ENCODE results near the gene PNPO.
A peak's percentile ranks its signal among the peaks of the same experiment; 100 is the strongest.

PNPO gene

GRCh38 chr17:47952171-47953021 is 11.0 kb downstream of the PNPO start:
- no peak for DNase-seq

DNA sequence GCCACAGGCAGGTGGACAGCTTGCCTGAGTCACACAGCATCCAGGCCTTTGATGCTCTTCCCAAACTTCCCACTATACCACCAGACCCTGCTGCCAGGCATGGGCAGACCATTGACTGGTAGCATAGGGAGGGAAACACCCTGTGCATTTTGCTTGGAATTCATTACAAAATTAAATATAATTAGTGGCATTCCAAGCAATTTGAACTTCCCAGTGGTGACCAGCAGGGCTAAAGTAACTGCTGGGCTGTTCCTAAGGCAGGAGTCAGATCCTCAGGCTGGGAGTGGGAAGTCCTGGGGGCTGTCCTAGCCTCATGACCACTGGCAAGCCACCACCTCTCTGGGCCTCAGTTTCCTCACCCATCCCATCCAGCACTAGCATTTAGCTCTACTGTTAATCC is 12.5 kb downstream of the PNPO start:
- DNase-seq = no peak

- no peak for DNase-seq
Measured at GRCh38 chr17:47955497-47956461, 14.4 kb downstream of the PNPO start.

DNA sequence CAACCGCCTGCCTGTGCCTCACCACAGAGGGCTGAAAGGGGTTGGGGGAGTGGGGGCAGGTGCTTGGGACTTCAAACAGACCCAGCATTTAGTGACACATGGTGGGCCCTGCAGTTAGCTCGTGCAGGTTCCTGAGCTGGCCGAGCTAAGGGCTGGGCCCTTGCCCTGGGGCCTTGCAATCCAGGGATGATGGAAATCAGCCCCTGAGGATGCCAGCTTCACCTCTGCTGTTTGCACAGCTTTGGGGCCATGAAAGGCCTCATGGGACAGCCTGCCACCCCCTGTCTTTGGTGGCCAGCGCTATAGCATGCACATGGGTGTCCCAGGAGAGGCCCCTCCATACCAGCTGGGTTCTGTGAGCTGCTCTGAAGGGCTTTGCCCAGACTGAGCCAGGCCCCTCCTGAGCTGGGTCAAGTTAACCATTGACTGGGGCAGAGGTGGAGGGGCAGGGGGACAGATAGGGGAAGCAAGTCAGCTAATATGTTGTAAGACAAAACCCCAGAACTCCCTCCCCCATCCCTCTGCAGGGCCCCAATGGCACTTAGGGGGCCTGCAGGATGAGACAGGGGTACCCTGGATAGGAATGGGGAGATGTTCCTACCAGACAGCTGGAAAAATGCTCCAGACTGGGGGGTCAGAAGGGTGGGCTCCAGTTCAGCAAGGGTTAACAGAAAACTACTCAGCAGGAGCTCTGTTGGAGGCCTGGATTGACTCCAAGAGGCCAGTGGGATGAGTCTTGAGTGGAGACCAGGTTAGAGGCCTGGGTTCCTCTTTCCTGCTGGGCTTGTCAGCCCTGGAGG is 15.6 kb downstream of the PNPO start:
- no peak for DNase-seq

DNA sequence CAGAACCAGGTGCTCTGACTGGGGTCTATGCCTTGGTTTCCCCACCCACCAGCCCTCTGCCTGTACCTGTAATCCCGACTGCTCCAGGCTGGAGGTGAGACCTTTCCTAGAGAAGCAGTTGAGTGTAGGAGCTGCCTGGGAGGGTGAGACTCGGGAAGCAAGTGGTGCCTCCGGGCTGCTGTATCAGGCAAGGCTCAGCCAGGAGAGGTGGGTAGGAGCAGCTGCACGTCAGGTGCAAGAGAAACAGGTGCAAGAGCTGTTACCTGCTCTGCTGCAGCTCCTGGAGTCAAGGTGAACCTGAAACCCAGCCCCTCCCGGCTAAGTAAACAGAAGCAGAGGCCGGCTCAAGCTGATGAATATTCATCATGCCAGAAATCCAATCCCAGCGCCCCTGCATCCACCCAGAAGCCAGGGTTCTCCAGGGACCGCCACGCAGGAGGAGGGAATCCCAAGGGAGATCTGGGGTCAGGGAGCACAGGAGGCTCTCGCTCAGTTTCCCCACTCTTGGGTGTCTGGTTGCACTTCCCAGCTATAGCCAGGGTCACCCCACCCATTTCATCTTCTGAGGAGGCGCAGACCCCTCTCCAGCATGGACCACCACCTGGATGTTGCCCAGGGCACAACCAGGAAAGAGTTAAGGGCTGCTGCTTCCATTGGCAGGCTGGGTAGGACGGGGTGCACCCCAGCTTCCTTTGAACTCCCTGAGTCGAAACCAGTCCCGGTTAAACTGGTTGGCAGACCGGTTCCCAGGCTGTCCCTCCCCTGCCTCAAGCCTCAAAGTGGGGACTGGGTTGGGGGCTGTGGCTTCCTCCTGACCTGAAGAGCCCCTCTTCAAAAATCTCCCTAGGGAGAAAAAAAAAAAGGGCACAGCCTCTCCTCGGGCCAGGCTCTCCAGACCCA is 16.5 kb downstream of the PNPO start, which contains the start of gene PRR15L:
TSS of gene PRR15L (minus strand) at position 293 of the 900 bp plus-strand sequence. CDS start 4,649 bp downstream, outside the sequence.
- DNase-seq = no peak

DNA sequence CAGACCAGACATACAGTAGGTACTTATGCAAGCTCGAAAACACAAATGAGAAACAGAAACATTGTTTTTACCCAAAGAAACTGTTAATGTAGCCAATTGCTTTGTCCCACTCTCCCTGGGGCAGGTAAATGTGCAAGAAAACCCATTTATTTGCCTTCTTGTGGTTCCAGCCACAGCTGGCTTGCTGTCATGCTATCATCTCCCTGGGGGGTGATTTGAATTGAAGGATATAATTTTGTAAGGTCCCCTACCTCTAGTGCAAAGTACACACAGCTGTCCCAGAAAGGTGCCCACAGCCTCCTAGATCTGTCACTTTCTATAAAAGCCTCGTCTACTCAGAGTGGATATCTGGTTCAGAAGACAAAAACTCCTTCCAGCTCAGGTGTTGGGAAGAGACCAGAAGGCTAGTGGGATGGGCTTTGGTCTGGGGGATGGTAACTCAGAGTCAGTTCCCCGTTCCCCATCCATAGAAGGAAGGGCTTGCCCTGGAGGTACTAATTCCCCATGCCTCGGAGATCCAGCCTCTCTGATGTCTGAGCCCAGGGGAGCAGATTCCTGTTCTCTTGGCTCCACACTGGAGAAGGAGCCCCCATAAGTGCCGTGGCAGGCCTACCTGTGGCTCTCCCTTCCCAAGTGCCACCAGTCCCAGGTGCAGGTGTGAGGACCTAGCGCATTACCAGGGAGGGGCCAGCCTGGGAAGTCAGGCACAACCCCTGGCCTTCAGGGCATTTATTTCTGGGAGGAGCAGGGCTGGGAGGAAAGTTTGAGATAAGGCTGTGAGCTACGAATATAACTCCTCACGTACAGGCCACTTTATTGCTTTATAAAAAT is 18.7 kb downstream of the PNPO start:
- DNase-seq = no peak

DNA sequence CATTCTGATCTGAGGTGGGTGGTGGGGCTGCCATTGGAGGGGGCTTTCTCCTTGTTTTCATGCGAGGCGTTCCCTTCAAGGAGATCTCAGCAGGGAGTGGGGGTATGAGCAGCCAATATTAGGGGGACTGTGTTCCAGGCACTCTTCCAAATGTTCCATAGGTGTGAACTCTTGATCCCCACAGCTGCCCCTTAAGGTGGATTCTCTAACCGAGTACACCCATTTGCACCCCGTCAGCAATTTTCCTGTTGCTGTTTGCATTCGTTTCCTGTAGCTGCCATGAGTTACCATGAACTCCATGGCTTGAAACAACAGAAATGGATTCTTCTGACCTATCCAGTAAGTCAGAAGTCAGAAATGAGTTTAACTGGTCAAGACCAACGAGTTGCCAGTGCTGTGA is 20.0 kb downstream of the PNPO start:
- DNase-seq = no peak

GRCh38 chr17:47962901-47963300 is 21.5 kb downstream of the PNPO start:
- no peak for DNase-seq

GRCh38 chr17:47964856-47965255 is 23.5 kb downstream of the PNPO start:
- no peak for DNase-seq

DNA sequence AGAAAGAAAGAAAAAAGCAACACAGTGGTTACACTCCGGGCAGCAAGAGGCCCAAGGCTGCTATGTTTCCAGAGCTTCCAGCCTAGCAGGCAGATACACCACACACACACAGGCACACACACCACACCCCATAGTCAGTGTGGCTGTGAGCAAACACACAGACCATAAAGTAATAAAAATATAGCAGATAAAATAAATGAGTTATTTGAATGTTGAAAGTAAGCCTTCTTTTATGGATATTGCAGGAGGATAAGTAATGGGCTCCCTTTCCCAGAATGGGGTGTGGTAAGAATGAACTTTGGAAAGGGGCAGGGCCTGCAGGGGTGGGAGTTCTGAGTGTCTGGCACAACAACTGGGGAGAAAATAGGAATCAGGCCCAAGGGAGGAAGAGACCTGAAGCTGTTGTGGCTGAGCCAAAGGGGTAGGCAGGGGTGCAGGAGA is 24.7 kb downstream of the PNPO start:
- no peak for DNase-seq

DNA sequence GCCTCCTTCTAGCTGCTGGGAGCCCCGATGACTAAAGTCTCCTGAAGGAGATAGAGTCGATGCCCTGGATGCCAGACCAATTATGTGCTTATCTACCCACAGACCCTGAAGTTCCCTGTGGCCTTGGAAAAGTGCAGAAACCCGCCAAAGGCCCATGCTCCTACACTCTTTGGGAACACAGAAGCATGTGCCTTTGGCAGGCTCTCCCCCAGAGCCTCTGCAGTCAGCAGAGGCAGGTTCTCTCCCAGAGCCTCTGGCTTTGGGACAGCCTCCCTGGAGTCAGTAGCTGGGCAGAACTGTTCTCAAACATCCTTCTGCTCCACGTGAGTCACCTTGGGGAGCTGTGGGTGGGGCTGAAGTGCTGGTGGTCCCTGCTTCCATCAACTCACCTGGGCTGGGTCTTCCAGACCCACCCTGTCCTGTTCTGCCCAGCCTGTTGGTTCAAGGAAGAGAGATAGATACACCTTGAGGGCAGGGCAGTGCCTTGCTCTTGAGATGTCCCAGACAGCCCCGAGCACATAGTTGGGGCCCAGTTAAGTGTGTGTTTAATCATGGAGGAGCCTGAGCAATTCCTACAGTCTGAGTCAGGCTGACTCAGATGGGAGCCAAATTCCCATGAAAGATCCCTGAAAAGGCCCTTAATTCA is 26.4 kb downstream of the PNPO start:
- no peak for DNase-seq

- DNase-seq = no peak
Measured at GRCh38 chr17:47968836-47969235, 27.5 kb downstream of the PNPO start.

DNA sequence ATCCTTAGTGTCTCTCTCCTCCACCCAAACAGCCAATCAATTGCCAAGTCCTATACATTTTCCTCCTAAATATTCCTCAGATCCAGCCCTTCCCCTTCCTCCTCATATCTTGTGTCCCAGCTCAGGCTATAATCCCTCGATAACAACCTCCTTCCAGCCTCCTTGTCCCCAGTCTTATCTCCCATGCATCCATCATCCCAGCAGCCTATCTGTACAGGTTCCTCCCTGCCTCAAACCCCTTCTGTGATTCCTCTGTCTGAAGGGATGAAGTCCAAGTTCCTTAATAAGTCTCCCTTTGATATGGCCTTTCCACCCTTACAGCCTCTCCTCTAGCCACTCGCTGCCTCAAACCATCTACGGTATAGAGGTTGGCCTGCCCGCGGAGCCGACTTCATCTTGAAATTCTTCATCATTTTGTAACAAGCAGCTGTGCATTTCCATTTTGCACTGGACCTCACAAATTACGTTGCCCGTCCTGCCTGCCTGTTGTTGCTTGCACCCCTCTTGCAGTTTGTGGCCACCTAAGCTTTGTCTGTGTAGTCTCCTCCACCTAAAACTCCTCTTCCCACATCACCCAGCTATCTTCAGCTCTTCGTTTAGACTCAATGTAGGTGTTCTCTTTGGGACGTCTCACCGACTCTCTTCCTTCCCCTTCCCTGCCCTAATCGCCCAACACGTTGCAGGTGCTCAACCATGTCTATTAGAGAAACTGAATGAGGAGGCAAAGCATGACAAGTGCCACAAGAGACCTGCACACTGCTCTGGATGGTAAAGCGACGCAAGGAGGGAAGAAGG is 28.8 kb downstream of the PNPO start:
- no peak for DNase-seq

DNA sequence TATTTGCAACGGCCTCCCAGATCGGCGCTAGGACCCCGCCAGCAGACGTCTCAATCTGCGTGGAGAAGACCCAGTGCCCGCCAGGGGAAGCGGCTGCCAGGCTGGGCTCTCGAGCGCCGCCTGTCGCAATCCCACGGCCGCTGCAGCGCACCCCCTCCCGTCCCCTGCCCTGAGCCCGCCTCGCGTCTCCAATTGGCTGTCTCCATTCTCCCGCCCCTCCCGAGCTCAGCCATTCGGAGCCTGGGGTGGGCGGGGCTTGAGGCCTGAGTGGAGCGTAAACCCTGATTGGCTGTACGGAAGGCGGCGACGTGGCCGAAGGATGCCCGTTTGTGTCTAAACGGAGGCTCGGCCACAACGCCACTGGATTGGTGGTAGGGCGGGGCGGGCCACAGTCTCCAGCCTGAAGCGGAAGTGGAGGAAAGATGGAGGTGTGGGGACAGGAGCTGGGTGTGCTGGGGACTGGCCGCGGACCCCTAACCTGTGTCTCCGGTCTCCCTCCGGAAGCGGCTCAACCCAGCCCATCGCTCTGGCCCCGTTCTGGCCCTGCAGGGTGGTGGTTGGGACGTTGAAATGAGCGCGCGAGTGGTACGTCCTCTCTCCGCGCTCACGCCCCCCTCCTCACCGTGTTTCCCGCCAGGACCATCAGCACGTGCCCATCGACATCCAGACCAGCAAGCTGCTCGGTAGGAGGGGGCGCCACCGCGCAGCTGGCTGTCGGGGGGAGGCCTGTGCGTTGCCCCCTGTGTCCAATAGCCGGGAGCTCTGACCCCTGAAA is 29.5 kb downstream of the PNPO start, which contains the start of gene CDK5RAP3:
TSS of gene CDK5RAP3 (plus strand) at position 389 of the 775 bp plus-strand sequence. CDS start at position 423, 34 bp downstream.
- DNase-seq = peak; percentile 98

DNA sequence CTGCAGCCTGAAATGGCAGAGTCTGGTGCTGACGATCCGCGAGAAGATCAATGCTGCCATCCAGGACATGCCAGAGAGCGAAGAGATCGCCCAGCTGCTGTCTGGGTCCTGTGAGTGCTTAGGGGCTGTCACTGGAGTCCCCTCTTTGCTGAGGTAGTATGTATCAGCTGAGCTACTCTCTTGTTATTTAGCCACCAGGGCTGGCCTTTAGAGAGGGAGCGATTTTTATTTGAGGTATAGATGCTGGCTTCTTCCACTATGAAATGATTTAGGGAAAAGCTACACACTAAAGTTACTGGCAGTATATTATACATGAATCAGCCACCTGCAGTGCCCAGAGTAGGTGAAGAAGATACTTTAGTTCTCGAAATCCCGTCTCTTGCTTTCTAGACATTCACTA is 32.2 kb downstream of the PNPO start:
- no peak for DNase-seq

GRCh38 chr17:47975189-47975822 is 33.9 kb downstream of the PNPO start:
- no peak for DNase-seq

DNA sequence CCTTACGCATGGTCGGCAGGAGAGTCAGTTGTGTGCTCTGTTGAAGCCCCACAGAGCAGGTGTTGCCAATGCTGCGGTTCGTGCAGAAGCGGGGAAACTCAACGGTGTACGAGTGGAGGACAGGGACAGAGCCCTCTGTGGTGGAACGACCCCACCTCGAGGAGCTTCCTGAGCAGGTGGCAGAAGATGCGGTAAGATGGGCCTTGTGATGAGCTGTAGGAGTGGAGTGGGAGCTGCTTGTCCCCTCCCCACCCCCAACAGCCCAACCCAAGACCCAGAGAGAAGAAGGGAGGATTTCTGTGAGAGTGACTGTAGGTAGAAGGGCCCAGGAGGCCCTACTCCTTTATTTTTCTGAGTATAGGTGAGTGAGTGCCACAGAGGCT is 34.4 kb downstream of the PNPO start:
- DNase-seq = no peak

GRCh38 chr17:47978324-47978723 is 37.0 kb downstream of the PNPO start:
- DNase-seq = no peak

All from GOT3 (cell line).